Liver (tissue), 9 donors: ENCODE data around the gene IFTAP. TPM values are rescaled to one million over a fixed set of nuclear protein-coding genes. Genes with fewer than 3 reads are reported as not detected.

ENCODE experiments used
- DNase-seq: peaks from one replicate; pipeline ENCODE4 v3.0.0-alpha.2; 2017; ENCODE audit warnings: low spot score
- H3K27ac ChIP-seq, 2 donors: one replicate each; pipeline ENCODE4 v1.7.0; 2013; ENCODE audit warnings: inconsistent platforms in 2 of 2, low read length in 2 of 2, control low read depth in 1 of 2, low read depth in 1 of 2, mild to moderate bottlenecking in 1 of 2
- H3K27me3 ChIP-seq, 4 donors: one replicate each; pipeline versions ENCODE4 v1.6.1 to v1.7.0; 2013; ENCODE audit warnings: low read length in 3 of 4, inconsistent platforms in 1 of 4, mild to moderate bottlenecking in 1 of 4, moderate library complexity in 1 of 4; ENCODE audit not compliant: control insufficient read depth in 4 of 4, insufficient read depth in 4 of 4
- H3K36me3 ChIP-seq, 4 donors: one replicate each; pipeline versions ENCODE4 v1.6.1 to v1.7.0; 2013; ENCODE audit warnings: low read length in 3 of 4, mild to moderate bottlenecking in 3 of 4, low read depth in 1 of 4, moderate library complexity in 1 of 4; ENCODE audit not compliant: control insufficient read depth in 4 of 4, insufficient read depth in 3 of 4
- H3K4me1 ChIP-seq, 4 donors: one replicate each; pipeline versions ENCODE4 v1.6.1 to v1.7.0; 2013; ENCODE audit warnings: low read length in 3 of 4, mild to moderate bottlenecking in 3 of 4, moderate library complexity in 1 of 4; ENCODE audit not compliant: control insufficient read depth in 4 of 4, insufficient read depth in 4 of 4
- H3K4me3 ChIP-seq, 3 donors: one replicate each; pipeline versions ENCODE4 v1.6.1 to v1.7.0; 2013; ENCODE audit warnings: low read length in 3 of 3, control low read depth in 1 of 3, low read depth in 1 of 3, mild to moderate bottlenecking in 1 of 3
- H3K9ac ChIP-seq, 2 donors: one replicate each; pipeline ENCODE4 v1.7.0; 2013; ENCODE audit warnings: low read length in 2 of 2, mild to moderate bottlenecking in 2 of 2, moderate library complexity in 2 of 2, control low read depth in 1 of 2, low read depth in 1 of 2
- H3K9me3 ChIP-seq, 4 donors: one replicate each; pipeline versions ENCODE4 v1.6.1 to v1.7.0; 2013; ENCODE audit warnings: low read length in 3 of 4; ENCODE audit not compliant: control insufficient read depth in 4 of 4
- EGR1 ChIP-seq, 2 donors: IDR thresholded peaks; 2 replicates each; pipeline ENCODE4 v1.6.1; 2016 to 2018; ENCODE audit warnings: antibody characterized with exemption in 2 of 2, low read depth in 2 of 2
- FOXA1 ChIP-seq: IDR thresholded peaks from 2 replicates; pipeline ENCODE4 v1.6.1; 2016; ENCODE audit warnings: antibody characterized with exemption
- FOXA2 ChIP-seq: IDR thresholded peaks from 2 replicates; pipeline ENCODE4 v1.6.1; 2016; ENCODE audit warnings: antibody characterized with exemption
- GABPA ChIP-seq, 2 donors: IDR thresholded peaks in 1 of 2; conservative IDR thresholded peaks in 1 of 2; 2 replicates each; pipeline ENCODE4 v1.6.1; 2016; ENCODE audit warnings: antibody characterized with exemption in 2 of 2, mild to moderate bottlenecking in 1 of 2, moderate library complexity in 1 of 2
- HNF4A ChIP-seq, 2 donors: conservative IDR thresholded peaks; 2 replicates each; pipeline ENCODE4 v1.6.1; 2016; ENCODE audit warnings: antibody characterized with exemption in 2 of 2, mild to moderate bottlenecking in 2 of 2
- HNF4G ChIP-seq: IDR thresholded peaks from 2 replicates; pipeline ENCODE4 v1.6.1; 2016; ENCODE audit warnings: antibody characterized with exemption
- JUND ChIP-seq, 2 donors: IDR thresholded peaks; 2 replicates each; pipeline ENCODE4 v1.6.1; 2016; ENCODE audit warnings: antibody characterized with exemption in 2 of 2
- NR2F2 ChIP-seq: IDR thresholded peaks from 2 replicates; pipeline ENCODE4 v1.6.1; 2016; ENCODE audit warnings: antibody characterized with exemption
- RAD21 ChIP-seq, 2 donors: IDR thresholded peaks; 2 replicates each; pipeline ENCODE4 v1.6.1; 2016; ENCODE audit warnings: antibody characterized with exemption in 2 of 2, mild to moderate bottlenecking in 2 of 2
- RXRA ChIP-seq, 2 donors: IDR thresholded peaks; 2 replicates each; pipeline ENCODE4 v1.6.1; 2017 to 2018; ENCODE audit warnings: antibody characterized with exemption in 2 of 2, mild to moderate bottlenecking in 1 of 2
- SP1 ChIP-seq: IDR thresholded peaks from 2 replicates; pipeline ENCODE4 v1.6.1; 2018; ENCODE audit warnings: antibody characterized with exemption, mild to moderate bottlenecking
- TAF1 ChIP-seq: conservative IDR thresholded peaks from 2 replicates; pipeline ENCODE4 v1.6.1; 2016; ENCODE audit warnings: antibody characterized with exemption, mild to moderate bottlenecking
- YY1 ChIP-seq: IDR thresholded peaks from 2 replicates; pipeline ENCODE4 v1.6.1; 2016; ENCODE audit warnings: antibody characterized with exemption, mild to moderate bottlenecking
- WGBS: extraction: QIAGEN DNeasy Blood & Tissue Kit; methylation state at CpG from one replicate; pipeline ENCODE4 v1.1.7; 2013; 5-methylcytosine and 5-hydroxymethylcytosine counted together
- polyA plus RNA-seq, 2 donors: library from polyadenylated mRNA; stranded (reverse) in 1 of 2; unstranded in 1 of 2; fragments of 200-250 nt in 1 of 2; fragments of >200 nt in 1 of 2; fragmentation: Nextera tagmentation in 1 of 2; extraction: Ambion mirVana in 1 of 2; gene quantifications; one replicate each; pipeline versions ENCODE4 v1.2.1 to v1.2.3, GENCODE V29; 2013 to 2015
- total RNA-seq, 2 donors: library from RNA; depleted of rRNA; stranded (reverse); fragments of >200 nt; gene quantifications; one replicate each; pipeline ENCODE4 v1.2.3, GENCODE V29; 2014
- TF ChIP-seq, protein P1 (sequence below): IDR thresholded peaks from 2 replicates; pipeline ENCODE4 v1.6.1; 2016; ENCODE audit warnings: antibody characterized with exemption
- TF ChIP-seq, protein P2 (sequence below): IDR thresholded peaks from 2 replicates; pipeline ENCODE4 v1.6.1; 2016; ENCODE audit warnings: antibody characterized with exemption
- TF ChIP-seq, protein P3 (sequence below): IDR thresholded peaks from 2 replicates; pipeline ENCODE4 v1.6.1; 2016; ENCODE audit warnings: antibody characterized with exemption, mild to moderate bottlenecking
- TF ChIP-seq, protein P4 (sequence below): IDR thresholded peaks from 2 replicates; pipeline ENCODE4 v1.6.1; 2016; ENCODE audit warnings: antibody characterized with exemption
- donor health status: healthy.
- donor health status: healthy.
- donor health status: healthy.
- donor health status: healthy.
- donor health status: healthy.

IFTAP gene
- total and polyA plus RNA-seq, 4 donors, result 9.5 to 10.2 (median 9.7) TPM

DNA sequence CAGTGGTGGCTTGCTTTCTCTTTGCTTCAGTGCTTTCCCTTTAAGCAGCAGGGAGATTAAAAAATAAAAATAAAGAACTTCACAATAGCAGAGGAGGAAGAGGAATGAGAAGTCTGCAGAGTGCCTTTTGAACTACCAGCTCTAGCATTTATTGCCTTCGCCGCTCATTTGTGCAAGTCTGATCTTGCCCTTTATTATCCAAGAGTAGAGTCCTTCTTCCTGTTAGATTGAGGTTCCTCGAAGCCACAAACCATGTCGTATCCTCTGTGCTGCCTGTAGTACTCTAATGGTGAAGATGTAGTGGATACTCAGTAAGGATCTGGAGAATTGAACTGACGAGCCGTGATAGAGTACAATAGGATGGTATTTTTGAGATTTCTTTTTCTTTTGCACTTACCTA, 105.0 kb downstream of the IFTAP start:
- Histone ChIP-seq H3K9ac (no peak overlapping the region), H3K27ac (no peak overlapping the region), H3K4me3 (no peak overlapping the region), H3K4me1 (no peaks in the 10 kb centered on the region), H3K9me3 (no peaks in the 10 kb centered on the region), H3K27me3 (no peaks in the 10 kb centered on the region), H3K36me3 (no peaks in the 10 kb centered on the region)
- TF ChIP-seq, protein P1, sequence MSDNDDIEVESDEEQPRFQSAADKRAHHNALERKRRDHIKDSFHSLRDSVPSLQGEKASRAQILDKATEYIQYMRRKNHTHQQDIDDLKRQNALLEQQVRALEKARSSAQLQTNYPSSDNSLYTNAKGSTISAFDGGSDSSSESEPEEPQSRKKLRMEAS, result no peak
- TF ChIP-seq YY1 (no peak), NR2F2 (no peak), FOXA1 (no peak), EGR1 (IDR thresholded peaks at IDR 0.05; ENCODE audit: low read depth in 2 of 2) (no peak), GABPA (IDR thresholded peaks at IDR 0.05 in 1 of 2, conservative IDR thresholded peaks at IDR 0.05 in 1 of 2) (no peak), TAF1 (no peak), FOXA2 (no peak), HNF4A (conservative IDR thresholded peaks at IDR 0.05) (no peak), RXRA (IDR thresholded peaks at IDR 0.05) (no peak), HNF4G (no peak), RAD21 (IDR thresholded peaks at IDR 0.05) (no peak), SP1 (no peak), JUND (IDR thresholded peaks at IDR 0.05) (no peak)
- TF ChIP-seq, protein P2, sequence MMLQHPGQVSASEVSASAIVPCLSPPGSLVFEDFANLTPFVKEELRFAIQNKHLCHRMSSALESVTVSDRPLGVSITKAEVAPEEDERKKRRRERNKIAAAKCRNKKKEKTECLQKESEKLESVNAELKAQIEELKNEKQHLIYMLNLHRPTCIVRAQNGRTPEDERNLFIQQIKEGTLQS, result no peak
- TF ChIP-seq, protein P3, sequence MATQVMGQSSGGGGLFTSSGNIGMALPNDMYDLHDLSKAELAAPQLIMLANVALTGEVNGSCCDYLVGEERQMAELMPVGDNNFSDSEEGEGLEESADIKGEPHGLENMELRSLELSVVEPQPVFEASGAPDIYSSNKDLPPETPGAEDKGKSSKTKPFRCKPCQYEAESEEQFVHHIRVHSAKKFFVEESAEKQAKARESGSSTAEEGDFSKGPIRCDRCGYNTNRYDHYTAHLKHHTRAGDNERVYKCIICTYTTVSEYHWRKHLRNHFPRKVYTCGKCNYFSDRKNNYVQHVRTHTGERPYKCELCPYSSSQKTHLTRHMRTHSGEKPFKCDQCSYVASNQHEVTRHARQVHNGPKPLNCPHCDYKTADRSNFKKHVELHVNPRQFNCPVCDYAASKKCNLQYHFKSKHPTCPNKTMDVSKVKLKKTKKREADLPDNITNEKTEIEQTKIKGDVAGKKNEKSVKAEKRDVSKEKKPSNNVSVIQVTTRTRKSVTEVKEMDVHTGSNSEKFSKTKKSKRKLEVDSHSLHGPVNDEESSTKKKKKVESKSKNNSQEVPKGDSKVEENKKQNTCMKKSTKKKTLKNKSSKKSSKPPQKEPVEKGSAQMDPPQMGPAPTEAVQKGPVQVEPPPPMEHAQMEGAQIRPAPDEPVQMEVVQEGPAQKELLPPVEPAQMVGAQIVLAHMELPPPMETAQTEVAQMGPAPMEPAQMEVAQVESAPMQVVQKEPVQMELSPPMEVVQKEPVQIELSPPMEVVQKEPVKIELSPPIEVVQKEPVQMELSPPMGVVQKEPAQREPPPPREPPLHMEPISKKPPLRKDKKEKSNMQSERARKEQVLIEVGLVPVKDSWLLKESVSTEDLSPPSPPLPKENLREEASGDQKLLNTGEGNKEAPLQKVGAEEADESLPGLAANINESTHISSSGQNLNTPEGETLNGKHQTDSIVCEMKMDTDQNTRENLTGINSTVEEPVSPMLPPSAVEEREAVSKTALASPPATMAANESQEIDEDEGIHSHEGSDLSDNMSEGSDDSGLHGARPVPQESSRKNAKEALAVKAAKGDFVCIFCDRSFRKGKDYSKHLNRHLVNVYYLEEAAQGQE, result no peak
- TF ChIP-seq, protein P4, sequence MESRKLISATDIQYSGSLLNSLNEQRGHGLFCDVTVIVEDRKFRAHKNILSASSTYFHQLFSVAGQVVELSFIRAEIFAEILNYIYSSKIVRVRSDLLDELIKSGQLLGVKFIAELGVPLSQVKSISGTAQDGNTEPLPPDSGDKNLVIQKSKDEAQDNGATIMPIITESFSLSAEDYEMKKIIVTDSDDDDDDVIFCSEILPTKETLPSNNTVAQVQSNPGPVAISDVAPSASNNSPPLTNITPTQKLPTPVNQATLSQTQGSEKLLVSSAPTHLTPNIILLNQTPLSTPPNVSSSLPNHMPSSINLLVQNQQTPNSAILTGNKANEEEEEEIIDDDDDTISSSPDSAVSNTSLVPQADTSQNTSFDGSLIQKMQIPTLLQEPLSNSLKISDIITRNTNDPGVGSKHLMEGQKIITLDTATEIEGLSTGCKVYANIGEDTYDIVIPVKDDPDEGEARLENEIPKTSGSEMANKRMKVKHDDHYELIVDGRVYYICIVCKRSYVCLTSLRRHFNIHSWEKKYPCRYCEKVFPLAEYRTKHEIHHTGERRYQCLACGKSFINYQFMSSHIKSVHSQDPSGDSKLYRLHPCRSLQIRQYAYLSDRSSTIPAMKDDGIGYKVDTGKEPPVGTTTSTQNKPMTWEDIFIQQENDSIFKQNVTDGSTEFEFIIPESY, result no peak
- no peak for DNase-seq
- 73% methylated on average over 6 of the region's 6 CpGs for WGBS

DNA sequence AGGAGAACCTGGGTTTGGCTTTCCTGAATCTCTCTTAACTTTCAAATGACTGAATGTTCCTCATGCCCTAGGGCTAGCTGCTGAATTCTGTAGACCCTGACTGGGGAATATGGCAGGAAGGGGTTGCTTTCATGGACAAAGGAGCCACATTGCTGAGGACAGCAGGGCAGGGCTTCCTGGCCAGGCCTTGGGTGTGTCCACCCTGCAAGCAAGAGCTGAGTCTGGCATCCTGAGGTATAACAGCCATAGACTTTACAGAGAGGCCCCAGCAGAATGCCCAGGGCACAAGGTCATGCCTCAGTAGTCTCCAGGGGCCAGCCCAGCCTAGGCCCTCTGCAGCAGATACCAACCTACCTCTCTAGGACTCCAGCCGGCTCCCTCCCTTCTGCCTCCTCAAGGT, 105.9 kb downstream of the IFTAP start:
- DNase-seq, result no peak
- WGBS, result 82% methylated on average over 1 of the region's 1 CpG
- Histone ChIP-seq H3K4me3 (no peak overlapping the region), H3K27ac (no peak overlapping the region), H3K36me3 (no peaks in the 10 kb centered on the region), H3K4me1 (no peaks in the 10 kb centered on the region), H3K27me3 (no peaks in the 10 kb centered on the region), H3K9me3 (no peaks in the 10 kb centered on the region), H3K9ac (no peak overlapping the region)
- TF ChIP-seq, protein P4, result no peak
- TF ChIP-seq FOXA2 (no peak), SP1 (no peak), HNF4A (conservative IDR thresholded peaks at IDR 0.05) (no peak), RXRA (IDR thresholded peaks at IDR 0.05) (no peak)
